HL-60 (cell line): Measurements from ENCODE around the gene KANK3.

Source experiments
- DNase-seq, 2 experiments: peaks; one replicate each; pipeline ENCODE4 v3.0.0-alpha.2; 2010 to 2020; ENCODE audit warnings: low read depth in 1 of 2, low spot score in 1 of 2
- H3K27ac ChIP-seq: fragments of 250-450 bp; sonication (Bioruptor Pico); replicated peaks from 2 replicates; pipeline ENCODE4 v1.5.1; 2020; ENCODE audit warnings: mild to moderate bottlenecking, moderate library complexity
- H3K27me3 ChIP-seq: fragments of 250-450 bp; sonication (Bioruptor Pico); 2 replicates; pipeline ENCODE4 v1.5.1; 2021; ENCODE audit warnings: mild to moderate bottlenecking, moderate library complexity; ENCODE audit not compliant: insufficient read depth, poor library complexity, severe bottlenecking
- H3K4me3 ChIP-seq: replicated peaks from 2 replicates; pipeline ENCODE4 v1.5.1; 2011; ENCODE audit warnings: mild to moderate bottlenecking, control low read depth, low read length; ENCODE audit not compliant: insufficient read depth
- CTCF ChIP-seq: IDR thresholded peaks from one replicate; pipeline ENCODE4 v1.5.1; 2011; ENCODE audit warnings: low read length, control low read depth, inconsistent platforms; ENCODE audit not compliant: insufficient read depth
- GABPA ChIP-seq: IDR thresholded peaks from 2 replicates; pipeline ENCODE4 v1.6.1; 2012; ENCODE audit warnings: low read depth
- POLR2AphosphoS5 ChIP-seq: IDR thresholded peaks from 2 replicates; pipeline ENCODE4 v1.6.1; 2012; ENCODE audit warnings: low read depth
- SPI1 ChIP-seq: IDR thresholded peaks from 2 replicates; pipeline ENCODE4 v1.6.1; 2012; ENCODE audit warnings: low read depth, mild to moderate bottlenecking, borderline replicate concordance
- TF ChIP-seq, protein P1 (sequence below): IDR thresholded peaks from 2 replicates; pipeline ENCODE4 v1.6.1; 2012; ENCODE audit warnings: low read depth; ENCODE audit not compliant: insufficient replicate concordance

KANK3 gene

DNA sequence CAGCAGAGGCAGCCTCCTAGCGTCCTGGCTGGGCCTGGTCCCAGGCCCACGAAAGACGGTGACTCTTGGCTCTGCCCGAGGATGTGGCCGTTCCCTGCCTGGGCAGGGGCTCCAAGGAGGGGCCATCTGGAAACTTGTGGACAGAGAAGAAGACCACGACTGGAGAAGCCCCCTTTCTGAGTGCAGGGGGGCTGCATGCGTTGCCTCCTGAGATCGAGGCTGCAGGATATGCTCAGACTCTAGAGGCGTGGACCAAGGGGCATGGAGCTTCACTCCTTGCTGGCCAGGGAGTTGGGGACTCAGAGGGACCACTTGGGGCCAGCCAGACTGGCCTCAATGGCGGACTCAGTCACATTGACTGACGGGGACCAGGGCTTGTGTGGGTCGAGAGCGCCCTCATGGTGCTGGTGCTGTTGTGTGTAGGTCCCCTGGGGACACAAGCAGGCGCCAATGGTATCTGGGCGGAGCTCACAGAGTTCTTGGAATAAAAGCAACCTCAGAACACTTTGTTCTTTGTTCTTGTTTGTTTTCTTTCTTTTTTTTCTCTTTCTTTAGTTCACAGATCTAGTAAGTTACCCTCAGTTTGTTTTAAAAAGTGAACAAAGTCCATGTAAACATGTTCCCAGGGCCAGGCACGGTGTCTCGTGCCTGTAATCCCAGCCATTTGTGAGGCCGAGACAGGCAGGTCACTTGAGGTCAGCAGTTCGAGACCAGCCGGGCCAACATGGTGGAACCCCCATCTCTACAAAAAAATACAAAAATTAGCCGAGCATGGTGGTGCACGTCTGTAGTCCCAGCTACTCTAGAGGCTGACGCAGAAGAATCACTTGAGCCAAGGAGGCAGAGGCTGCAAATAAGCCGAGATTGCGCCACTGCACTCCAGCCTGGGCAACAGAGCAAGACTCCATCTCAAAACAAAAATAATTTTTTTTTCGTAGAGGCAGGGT, 31.1 kb upstream of the KANK3 start:
- Histone ChIP-seq H3K27ac (no peak overlapping the region), H3K27me3 (no peaks in the 10 kb centered on the region), H3K4me3 (no peak overlapping the region)
- no peak for DNase-seq
- no peak for TF ChIP-seq GABPA
- TF ChIP-seq SPI1, result no peak
- TF ChIP-seq, protein P1, sequence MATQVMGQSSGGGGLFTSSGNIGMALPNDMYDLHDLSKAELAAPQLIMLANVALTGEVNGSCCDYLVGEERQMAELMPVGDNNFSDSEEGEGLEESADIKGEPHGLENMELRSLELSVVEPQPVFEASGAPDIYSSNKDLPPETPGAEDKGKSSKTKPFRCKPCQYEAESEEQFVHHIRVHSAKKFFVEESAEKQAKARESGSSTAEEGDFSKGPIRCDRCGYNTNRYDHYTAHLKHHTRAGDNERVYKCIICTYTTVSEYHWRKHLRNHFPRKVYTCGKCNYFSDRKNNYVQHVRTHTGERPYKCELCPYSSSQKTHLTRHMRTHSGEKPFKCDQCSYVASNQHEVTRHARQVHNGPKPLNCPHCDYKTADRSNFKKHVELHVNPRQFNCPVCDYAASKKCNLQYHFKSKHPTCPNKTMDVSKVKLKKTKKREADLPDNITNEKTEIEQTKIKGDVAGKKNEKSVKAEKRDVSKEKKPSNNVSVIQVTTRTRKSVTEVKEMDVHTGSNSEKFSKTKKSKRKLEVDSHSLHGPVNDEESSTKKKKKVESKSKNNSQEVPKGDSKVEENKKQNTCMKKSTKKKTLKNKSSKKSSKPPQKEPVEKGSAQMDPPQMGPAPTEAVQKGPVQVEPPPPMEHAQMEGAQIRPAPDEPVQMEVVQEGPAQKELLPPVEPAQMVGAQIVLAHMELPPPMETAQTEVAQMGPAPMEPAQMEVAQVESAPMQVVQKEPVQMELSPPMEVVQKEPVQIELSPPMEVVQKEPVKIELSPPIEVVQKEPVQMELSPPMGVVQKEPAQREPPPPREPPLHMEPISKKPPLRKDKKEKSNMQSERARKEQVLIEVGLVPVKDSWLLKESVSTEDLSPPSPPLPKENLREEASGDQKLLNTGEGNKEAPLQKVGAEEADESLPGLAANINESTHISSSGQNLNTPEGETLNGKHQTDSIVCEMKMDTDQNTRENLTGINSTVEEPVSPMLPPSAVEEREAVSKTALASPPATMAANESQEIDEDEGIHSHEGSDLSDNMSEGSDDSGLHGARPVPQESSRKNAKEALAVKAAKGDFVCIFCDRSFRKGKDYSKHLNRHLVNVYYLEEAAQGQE, result no peak
- no peak for TF ChIP-seq POLR2AphosphoS5
- no peak for TF ChIP-seq CTCF

DNA sequence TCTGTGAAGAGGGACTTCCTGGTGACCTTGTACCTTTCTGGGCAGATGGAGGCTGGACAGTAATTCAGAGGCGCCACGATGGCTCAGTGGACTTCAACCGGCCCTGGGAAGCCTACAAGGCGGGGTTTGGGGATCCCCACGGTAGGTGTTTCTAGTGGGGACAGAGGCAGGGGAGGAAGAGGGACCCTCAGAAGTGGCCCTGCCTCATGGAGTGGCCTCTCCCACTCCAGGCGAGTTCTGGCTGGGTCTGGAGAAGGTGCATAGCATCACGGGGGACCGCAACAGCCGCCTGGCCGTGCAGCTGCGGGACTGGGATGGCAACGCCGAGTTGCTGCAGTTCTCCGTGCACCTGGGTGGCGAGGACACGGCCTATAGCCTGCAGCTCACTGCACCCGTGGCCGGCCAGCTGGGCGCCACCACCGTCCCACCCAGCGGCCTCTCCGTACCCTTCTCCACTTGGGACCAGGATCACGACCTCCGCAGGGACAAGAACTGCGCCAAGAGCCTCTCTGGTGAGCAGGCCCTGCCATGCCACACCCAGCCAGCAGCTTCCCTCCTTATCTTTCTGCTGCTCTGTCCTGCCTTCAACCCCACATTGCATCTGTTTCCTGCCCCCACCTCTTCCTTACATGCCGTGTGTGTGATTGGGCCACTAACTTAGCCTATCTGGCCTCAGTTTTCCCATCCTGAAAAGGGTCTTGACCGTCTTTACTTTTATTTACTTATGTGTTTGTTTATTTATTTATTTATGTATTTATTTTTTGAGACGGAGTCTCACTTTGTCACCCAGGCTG, 28.1 kb upstream of the KANK3 start:
- DNase-seq, result peak in 1 of 2 experiments; percentile 21
- Histone ChIP-seq H3K27ac (no peak overlapping the region), H3K27me3 (peaks cover 12% of the 10 kb centered on the region), H3K4me3 (no peak overlapping the region)
- TF ChIP-seq CTCF (no peak), POLR2AphosphoS5 (no peak), SPI1 (no peak), GABPA (no peak)

DNA sequence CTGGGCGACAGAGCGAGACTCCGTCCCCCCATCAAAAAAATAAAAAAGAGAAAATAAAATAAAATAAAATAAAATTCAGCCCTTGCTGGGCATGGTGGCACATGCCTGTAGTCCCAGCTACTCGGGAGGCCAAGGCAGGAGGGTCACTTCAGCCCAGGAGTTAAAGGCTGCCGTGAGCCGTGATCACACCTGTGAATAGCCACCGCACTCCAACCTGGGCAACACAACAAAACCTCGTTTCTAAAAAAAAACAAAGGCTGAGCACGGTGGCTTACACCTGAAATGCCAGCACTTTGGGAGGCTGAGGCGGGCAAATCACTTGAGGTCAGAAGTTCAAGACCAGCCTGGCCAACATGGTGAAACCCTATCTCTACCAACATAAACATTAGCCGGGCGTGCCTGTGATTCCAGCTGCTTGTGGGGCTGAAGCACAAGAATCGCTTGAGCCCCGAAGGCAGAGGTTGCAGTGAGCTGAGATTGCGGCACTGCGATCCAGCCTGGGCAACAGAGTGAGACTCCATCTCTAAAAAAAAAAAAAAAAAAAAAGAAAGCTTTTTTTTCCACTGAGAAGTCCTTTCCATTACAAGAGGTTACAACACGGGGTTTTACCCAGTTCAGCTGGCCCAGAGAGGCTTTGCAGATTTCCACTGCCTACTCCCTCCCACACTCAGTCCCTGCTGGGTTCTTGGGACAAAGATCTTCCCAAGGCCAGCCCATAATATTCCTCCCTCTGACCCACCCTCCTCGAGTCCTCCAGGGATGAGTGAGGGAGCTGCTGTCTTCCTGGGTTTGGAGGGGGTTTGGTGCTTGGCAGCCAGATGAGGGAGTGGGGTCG, 27.3 kb upstream of the KANK3 start:
- H3K27me3 ChIP-seq, result peaks cover 21% of the 10 kb centered on the region
- TF ChIP-seq POLR2AphosphoS5 (no peak), SPI1 (no peak), CTCF (no peak), GABPA (no peak)
- TF ChIP-seq, protein P1, result no peak
- DNase-seq, result no peak
- no peak overlapping the region for H3K4me3 ChIP-seq
- no peak overlapping the region for H3K27ac ChIP-seq
